Measurements from ENCODE around the gene FRAS1.
"Not testable (repeated sequence)": the region's sequence is repeated elsewhere in the genome, so short reads cannot be mapped to it uniquely, and the experiment has no call there.

FRAS1 gene

DNA sequence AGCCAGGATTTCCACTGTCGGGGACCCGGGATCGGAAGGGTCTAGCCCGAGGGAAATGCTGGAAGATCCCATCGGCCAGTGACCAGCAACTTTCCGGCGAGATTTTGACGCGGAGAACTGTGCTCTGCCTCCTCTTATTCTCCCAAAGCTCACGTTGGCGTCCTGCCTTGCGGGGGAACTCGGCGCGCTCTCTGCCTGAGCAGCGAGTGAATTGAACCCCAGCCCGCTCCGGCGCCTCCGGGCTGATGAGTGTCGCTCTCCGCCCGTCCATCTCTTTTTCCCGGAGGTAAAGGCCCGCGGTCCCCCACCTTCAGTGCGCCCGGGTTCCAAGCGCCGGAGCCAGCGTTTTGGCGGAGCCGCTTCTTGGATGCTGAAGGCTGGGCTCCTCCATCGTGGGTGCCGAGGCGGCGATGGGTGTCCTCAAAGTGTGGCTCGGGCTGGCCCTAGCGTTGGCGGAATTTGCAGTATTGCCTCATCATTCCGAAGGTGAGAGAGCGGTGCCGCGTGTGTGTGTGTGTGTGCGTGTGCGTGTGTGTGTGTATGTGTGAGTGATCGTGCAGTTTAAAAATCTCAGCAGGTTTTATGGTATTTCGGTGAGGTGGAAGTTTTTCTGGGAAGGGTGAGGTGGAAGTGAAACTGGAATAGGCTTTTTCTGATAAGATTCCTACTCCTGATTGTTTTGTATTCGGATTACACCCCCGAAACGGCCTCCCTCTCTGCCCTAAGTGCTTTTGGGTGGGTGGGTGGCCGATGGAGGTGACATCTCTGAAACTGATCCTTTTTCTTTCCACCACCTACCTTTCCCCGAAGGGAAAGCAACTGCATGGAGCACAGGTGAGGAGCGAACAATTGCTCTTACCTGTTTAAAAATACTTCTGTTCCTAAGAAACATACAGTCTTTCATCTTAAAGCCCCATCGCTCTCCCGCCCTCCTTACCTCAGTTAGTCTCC is 752 bp downstream of the FRAS1 start:
- no peak for FAIRE-seq

DNA sequence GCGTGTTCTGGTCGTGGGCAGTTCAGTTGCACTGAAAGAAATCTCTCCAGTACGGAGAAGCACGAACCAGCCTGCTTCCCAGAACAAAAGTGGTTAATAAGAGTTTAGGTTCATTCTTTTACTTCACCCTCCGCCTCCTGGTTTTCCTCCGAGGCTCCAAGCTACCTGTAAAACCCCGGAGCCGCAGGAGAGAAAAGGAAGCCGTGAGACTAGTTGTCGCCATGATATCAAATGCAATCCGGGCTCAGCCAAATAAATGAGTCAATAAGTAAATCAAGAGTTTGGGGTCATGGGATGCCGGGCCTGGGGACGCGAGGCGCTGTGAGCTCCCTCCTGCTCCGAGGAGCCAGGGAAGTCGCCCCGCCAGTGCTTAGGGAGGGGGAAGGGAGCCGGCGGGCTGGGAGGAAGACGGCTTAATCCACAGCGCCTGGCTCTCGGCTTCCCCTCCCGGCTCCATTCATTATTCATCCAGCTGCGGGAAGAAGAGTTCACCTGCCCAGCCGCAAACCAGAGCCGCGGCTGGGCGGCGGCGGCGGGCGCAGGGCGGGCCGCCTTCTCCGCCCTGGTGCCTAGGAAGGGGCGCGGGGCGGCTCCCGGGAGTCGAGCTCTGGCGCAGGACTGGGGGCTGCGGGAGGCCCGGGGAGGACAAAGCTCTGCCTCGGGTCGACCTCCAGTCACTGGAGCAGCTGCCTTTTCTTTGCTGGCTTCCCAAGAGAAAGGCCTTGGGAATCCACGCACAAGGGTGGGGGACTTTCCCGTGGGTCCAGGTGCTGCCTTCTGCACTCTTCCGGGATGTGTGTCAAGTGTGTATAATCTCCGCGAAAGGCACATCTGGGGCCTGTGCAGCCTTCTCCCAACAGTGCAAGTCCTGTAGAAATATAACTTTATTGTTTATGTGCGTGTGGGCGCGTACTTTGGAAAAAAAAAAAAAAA is 1.7 kb downstream of the FRAS1 start:
- no peak for FAIRE-seq

DNA sequence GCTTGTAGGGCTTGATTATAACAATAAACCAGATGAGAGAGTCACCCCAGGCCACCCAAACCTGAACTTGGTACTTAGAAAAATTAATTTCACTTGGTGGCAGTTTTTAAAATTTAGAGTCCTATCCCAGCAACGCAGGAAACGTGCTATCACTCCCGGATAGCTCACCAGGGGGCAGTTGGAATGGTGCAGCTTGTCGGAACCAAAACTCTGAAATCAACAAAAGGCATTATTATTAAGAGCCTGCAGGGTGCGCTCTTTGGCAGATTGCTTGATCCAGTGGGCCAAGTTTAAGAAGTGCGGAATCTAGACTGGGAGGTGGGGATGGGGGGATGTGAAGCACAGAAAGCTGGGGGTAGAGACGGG is 2.4 kb downstream of the FRAS1 start:
- FAIRE-seq: no peak

DNA sequence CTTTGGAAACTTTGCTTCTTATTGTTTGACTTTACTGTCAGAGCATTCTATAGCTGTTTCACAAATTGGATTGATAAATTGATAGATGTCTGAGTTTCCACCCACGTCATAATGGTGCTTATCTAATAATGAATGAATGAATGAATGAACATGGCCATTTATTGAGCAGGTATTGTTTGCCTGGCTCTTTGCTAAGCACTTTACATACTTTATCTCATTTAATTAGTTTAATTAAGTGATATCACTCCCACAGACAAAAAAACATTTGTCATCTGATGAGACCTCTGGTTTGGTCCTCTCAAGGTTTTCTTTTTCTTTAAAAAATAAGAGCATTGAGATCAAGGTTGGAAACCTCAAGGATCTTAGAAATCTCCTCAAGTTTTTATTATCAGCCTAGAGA is 2.8 kb downstream of the FRAS1 start:
- no peak for FAIRE-seq

DNA sequence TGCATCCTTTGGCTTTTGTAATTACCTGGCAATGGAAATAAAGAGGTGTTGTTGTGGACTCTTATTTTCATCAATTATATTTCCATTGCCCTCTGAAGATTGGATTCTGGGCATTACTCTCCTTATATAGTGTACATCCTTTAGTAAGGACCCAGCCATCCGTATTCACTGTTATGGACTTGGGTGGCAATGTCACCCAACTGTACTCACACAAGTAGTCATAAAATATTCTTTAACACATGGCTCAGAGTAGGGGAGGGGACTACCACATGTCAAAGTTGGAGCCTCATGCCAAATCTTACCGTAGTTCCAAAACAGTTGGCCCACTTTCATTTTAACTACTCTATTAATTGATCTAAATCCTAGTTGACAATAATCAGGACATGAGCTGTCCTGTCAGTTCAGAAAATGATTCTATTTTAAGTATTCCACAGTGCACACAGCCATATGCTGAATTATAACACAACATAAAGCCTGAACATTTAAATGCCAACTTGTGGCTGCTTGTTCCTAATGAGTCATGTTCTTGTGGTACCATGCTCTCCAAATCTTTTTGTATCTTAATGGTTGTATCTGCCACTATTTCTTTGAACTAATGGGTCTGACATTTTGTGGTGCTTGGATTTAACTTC is 4.9 kb downstream of the FRAS1 start:
- no peak for FAIRE-seq

DNA sequence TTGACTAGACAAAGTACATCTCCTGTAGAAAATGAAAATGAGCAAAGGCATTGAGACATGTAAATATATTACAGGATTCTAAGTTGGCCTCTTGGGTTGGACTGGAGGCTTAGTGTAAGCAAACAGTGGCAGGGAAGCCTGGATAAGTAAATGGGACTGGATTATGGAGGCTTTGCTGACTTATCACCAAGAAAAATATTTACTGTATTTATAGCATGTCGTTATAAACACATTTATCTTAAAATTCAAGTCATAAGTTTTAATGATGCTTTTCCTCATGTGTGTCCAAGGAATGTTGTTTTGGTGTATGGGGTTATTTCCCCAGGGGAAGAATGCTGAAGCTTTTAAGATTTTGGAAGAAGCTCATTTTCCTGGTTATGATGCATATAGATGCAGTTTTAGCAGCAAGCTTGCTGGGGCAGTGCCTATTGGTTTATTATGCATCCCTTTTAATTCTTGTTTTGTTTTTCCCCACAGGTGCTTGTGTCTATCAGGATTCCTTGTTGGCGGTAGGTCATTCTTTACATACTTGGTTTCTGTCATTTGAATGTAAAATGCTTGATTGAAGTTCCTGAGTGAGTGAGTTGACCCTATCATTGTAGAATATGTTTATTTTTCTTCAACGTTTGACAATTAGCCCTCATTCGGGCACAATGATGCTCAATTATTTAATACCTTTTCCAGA is 8.5 kb downstream of the FRAS1 start:
- FAIRE-seq: no peak

DNA sequence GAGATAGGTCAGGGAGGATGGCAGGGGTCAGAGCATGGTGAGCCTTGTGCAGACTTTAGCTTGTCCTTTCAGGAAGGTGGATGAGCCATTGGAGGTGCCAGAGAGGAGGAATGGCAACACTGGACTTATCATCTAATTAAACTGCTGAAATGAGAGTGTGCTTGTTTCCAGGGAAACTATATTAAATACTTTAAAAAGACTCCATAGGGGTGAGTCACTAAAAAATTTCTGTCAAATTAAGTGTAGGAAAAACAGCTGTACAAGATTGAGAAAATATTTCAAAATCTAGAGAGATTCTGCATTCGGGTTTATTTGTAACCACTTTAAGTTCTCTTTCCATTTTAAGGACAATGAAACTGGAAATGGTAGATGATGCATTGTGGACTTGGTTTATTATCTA is 11.4 kb downstream of the FRAS1 start:
- FAIRE-seq: no peak

DNA sequence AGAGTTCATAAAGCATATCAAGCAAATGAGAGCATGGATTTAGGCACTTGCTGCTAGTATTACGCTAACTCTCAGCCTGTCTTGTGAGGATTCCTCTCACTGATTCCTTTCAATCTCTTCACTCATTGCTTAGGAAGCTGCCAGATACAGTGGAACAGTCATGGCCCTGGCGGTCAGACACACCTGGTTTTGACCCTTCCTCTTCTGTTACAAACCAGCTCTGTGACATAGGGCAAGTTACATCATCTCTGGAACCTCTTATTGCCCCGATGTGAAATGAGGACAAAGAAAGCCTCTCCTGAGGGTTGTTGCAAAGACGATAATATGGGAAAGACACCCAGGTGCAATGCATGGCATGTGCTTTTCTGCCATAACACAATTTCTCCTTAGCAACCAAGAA is 12.2 kb downstream of the FRAS1 start:
- no peak for FAIRE-seq

DNA sequence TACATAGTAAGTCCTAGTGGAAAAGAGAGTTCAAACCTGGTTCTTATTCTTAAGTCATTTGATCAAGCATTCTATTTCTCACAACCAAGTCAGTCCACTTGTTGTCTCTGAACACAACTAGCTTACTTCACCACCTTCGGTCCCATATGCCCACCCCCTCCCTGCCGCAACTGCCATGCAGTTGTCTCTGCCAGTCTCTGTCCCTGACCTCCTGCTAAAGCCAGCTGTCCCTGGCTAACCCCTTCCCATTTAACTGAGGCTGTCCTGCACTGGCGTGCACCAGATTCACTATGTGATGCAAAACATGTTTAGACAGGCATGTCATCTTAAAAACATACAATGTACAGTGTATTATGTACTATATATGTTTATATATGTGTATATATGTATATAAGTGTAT is 12.7 kb downstream of the FRAS1 start:
- FAIRE-seq: no peak

DNA sequence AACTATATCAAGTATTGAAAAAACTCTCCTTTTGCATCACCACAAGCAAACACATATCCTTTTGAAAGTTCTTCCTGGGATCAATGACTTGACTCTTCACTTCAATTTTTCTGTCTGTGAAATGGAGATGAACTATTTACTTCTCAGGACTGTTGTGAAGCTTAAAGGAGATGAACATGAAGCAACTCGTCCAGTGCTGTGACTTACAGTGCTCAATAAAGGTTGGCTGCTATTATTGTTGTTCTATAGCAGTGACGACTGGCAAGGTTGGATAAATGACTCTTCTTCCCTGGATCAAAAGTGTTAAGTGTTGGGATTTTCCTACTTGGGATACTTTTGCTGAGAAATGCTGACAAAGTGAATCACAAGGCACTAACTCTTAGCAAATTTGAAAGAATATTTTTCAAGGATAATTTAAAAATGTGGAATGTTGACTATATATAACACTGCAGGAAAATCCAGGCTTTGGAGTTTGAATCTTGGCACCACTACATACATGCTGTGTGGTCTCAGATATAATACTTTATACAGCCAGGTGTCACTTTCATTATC is 13.7 kb downstream of the FRAS1 start:
- FAIRE-seq: no peak

DNA sequence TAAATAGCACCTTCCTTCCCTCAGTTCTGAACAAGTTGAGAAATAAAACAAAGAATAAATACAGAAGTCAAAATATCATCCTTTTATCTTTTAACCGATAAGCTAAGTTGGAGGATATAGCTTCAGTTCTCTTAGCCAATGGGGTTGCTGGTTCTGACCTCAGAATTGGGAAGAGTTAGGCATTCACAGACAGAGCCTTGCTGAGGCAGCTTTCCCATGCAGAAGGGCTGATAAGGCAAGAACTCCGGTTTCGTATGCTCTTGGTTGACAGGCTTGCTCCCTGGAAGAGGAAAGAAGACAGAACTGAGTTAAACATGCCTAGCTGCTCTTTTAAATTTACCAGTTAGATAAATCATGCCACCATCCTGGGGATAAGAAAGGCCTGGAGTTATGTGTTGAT is 17.6 kb downstream of the FRAS1 start:
- no peak for FAIRE-seq

DNA sequence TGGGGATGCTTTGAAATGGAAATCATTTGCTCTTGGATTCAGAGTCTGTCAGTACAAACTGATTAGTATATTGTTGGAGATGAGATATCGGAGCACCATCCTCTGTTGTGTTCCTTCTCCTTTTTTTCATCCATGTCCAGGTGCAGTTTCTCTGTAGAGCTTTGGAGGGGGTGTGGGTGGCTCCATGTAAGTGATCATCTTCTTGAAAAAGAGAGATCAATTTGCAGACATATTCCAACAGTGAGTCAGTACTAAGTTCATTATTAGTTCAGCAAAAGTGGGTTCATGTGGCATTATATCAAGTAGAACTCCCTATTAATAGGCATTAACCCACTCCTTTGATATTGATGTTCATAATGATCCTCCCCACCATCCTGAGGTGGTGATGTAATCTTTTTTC is 18.9 kb downstream of the FRAS1 start:
- FAIRE-seq: no peak

DNA sequence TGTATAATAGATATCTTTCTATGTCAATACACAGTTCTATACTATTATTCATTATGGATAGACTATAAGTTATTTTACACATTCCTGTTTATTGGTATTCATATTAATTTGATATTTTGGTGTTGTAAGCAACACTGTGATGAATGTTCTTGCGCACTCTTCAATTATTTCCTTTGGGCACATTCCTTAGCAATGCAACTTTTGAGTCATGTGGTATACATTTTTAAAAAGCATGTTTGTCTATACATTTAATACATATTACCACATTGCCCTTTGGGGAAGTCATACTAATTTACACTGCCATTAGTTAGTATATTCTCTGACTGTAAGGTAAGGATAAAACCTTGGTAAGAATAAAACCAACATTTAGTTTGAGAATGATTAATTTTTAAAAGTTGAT is 21.0 kb downstream of the FRAS1 start:
- no peak for FAIRE-seq

DNA sequence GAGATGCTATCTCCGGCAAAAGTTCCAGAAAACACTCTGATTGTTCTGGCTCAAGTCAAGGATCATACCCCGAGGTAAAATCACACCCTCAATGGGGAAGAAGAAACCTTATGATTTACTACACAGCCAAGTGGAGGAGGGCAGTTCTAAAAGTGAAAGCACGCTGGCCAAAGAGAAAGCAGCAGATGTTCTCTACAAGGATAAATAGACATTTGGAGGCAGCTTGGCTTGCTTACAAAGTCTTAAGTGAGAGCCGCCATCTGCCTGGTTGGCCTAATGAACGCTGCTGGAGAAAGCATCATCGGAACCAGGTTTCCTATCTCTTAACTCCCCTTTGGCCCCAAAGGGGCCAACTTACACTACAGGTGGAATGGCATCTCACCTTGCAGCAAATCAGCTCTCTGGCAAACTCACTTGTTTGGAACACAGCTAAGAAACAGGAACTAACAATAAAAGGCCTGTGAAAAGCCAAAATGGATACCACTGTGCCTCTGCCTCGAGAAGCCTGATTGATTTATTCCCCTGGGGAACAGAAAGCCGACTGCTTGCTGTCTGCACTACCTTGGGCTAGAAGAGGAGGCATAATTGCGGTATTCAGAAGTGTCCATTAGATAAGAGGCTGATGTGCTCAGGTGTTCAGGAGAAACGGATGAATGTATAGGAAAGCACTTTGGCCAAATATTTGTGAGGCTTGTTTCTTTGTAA is 22.8 kb downstream of the FRAS1 start:
- no peak for FAIRE-seq

DNA sequence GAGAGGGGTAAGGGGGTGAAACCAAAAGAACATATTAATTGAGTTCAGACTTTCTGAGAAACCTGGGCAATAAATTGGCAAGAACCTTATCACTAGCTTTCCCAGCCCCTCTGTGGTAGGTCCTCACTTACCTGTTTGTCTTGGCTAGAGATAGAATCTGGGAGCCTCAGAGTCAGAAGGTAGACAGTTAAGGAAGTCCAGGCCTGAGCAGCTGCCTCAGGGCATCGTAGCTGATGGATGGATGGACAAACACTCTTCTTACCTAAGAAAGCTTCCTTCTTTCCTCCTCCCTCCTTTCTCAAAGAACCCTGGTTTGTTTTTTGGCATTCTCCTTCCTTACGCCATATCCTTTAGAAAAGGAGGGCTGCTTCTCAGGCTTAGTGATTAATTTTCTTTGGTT is 24.4 kb downstream of the FRAS1 start:
- FAIRE-seq: no peak

DNA sequence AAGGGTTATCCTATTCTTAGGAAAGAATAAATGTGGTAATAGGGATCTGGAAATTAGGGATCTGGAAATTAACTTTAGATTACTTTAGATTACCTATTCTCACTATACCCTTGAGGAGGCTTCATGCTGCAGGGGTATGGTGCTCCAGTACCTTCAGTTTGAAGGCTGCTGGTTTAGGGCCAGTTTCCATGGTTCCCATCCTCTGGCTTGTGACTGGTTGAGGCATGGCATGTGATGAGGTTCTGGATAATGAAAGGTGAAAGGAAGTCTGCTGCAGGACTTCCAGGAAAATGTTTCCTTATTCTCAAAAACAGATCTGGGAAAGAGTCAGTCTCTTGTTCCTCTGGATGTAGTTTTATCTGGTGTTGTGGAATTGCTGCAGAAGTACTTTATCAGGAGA is 25.9 kb downstream of the FRAS1 start:
- no peak for FAIRE-seq

DNA sequence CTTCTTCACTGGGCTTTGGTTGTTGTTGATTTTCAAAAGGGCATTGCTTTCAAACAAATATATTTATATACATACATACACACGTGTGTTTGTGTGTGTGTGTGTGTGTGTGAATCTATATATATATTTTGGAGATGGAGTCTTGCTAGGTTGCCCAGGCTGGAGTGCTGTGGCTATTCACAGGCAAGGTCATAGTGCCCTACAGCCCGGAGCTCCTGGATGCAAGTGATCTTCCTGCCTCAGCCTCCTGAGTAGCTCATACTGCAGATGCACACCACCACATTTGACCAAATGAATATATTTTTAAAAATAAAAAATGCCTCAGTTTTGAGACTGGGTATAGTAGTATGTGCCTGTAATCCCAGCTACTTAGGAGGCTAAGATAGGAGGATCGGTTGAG is 34.4 kb downstream of the FRAS1 start:
- FAIRE-seq: no peak

DNA sequence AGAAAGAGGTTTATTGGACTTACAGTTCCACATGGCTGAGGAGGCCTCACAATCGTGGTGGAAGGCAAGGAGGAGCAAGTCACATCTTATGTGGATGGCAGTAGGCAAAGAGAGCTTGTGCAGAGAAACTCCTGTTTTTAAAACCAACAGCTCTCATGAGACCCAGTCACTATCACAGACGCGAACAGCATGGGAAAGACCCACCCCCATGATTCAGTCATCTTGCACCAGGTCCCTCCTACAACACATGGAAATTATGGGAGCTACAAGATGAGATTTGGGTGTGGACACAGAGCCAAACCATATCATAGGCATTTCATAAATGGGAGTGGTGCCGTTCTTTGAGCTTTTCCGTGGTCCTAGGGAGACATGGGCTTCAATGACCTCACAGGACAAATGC is 35.2 kb downstream of the FRAS1 start:
- FAIRE-seq: not testable (repeated sequence)

DNA sequence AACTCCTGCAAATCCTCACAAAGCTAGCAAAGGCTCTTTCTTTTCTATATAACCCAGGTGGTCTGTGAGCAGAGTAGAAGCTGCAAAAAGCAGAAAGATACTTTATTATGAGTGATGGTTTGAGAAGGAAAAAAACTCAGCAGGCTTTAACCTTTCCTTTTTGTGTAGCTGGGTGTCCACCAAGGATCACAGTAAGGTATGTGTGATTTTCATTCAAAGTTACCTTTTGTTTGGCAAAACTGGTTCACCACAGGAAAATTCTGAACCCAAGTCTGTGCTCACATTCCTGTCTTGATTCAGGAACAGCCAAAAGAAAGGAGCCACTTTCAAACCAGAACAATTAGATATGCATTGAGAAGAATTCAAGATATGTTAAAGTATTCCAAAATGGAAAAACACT is 35.7 kb downstream of the FRAS1 start:
- no peak for FAIRE-seq

DNA sequence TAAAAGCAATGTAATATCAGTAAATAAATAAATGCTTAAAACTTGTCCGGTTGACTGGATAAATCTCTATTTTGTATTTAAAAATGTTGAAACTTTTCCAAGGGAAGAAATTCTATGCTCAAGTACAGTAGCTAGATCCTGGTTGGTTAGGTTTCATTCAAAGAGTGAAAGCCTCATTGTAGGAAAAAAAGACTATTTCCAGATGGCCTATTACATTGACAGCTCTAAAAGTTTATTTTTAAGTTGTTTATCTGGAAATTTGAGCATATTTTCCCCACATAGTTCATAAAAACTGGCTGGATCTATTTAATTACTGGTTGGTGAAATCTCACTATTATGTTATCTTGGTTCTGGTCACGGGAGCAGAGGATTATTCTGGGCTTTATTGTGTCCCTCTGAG is 38.0 kb downstream of the FRAS1 start:
- no peak for FAIRE-seq

DNA sequence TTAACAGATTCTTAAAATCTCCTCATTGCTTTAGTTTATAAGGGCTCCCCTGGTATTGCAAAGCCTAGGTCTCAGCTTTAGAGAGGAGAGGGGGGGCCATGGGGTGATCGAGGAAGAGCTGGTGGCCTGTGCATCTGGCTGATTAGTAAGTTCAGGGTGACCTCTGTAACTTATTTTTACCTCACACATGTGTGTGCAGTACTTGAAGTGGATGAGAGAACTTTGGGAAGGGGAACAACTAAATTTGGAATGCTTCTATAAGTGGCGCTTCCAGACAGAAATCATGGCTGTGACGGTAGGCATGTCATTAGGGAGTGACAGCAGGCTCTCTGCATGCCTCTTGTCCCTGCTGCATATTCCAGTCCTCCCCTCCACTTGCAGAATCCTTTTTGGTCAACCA is 41.9 kb downstream of the FRAS1 start:
- FAIRE-seq: no peak

DNA sequence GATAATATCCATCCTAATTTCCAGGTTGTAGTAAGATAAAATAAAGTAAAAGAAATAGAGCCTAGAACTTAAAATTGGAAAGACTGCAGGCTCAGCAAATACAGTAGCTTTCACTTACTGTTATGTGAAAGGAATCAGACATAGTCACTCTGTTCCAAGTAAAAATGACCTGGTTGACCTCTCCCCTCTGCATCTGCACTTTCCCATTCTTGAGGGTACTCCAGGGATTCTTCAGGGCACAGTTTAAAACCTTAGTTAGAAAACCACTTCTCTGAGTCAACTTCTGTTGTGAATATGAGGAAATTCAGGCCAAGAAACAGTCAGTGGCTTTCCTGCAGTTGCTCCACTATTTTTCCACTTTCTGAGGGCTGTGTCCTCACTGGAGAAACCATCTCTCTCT is 42.9 kb downstream of the FRAS1 start:
- FAIRE-seq: no peak

Data from A204.1 (cell line).